Breast epithelium (tissue), 4 donors: Measurements from ENCODE around the gene CXCL12. TPM values are rescaled to one million over a fixed set of nuclear protein-coding genes. Genes with fewer than 3 reads are reported as not detected.

Source experiments
- DNase-seq, 2 donors: peaks; one replicate each; pipeline ENCODE4 v3.0.0-alpha.2; 2019; ENCODE audit warnings: low spot score in 2 of 2
- H3K27ac ChIP-seq, 2 donors: fragments of 200-600 bp; sonication (generic) in 1 of 2; one replicate each; pipeline ENCODE4 v1.5.1; 2016 to 2019; ENCODE audit warnings: mild to moderate bottlenecking in 1 of 2
- H3K27me3 ChIP-seq, 2 donors: fragments of 200-600 bp; sonication (generic) in 1 of 2; one replicate each; pipeline versions ENCODE4 v1.5.1 to v1.6.0; 2017 to 2019; ENCODE audit warnings: control low read depth in 1 of 2, mild to moderate bottlenecking in 1 of 2
- H3K36me3 ChIP-seq: fragments of 200-600 bp; one replicate; pipeline ENCODE4 v1.5.1; 2019
- H3K4me1 ChIP-seq, 2 donors: fragments of 200-600 bp; sonication (generic); one replicate each; pipeline ENCODE4 v1.5.1; 2016 to 2019; ENCODE audit warnings: control low read depth in 1 of 2
- H3K4me3 ChIP-seq, 3 donors: fragments of 200-600 bp; sonication (generic); 1 replicate in 2 of 3; 2 replicates in 1 of 3; pipeline ENCODE4 v1.5.1; 2016 to 2019; ENCODE audit warnings: mild to moderate bottlenecking in 3 of 3, moderate library complexity in 2 of 3
- H3K9me3 ChIP-seq, 2 donors: fragments of 200-600 bp; sonication (generic) in 1 of 2; one replicate each; pipeline ENCODE4 v1.5.1; 2016 to 2019; ENCODE audit warnings: control low read depth in 1 of 2
- CTCF ChIP-seq, 3 donors: fragments of 450-650 bp; IDR thresholded peaks; one replicate each; pipeline ENCODE4 v1.5.1; 2016 to 2017; ENCODE audit warnings: antibody characterized with exemption in 3 of 3, mild to moderate bottlenecking in 3 of 3, moderate library complexity in 3 of 3
- POLR2A ChIP-seq: fragments of 450-650 bp; IDR thresholded peaks from one replicate; pipeline ENCODE4 v1.6.1; 2016; ENCODE audit warnings: antibody characterized with exemption, mild to moderate bottlenecking, moderate library complexity
- POLR2AphosphoS5 ChIP-seq, 3 donors: sonication (generic); formaldehyde crosslinking; IDR thresholded peaks; one replicate each; pipeline ENCODE4 v1.6.1; 2017; ENCODE audit warnings: antibody characterized with exemption in 3 of 3
- intact Hi-C: fragments of 100-400 bp; cut with DNase I; formaldehyde crosslinking; loops from one replicate; pipeline ENCODE4 v1.15.1; 2023; ENCODE audit warnings: low total_unique reads
- total RNA-seq, 3 donors: library from RNA; depleted of rRNA; stranded (reverse); fragments of >200 nt; gene quantifications; one replicate each; pipeline ENCODE4 v1.1.0, GENCODE V29; 2016

The CXCL12 gene
- total RNA-seq, 3 donors from 2014 or later = 66.4 to 164 (median 103) TPM

DNA sequence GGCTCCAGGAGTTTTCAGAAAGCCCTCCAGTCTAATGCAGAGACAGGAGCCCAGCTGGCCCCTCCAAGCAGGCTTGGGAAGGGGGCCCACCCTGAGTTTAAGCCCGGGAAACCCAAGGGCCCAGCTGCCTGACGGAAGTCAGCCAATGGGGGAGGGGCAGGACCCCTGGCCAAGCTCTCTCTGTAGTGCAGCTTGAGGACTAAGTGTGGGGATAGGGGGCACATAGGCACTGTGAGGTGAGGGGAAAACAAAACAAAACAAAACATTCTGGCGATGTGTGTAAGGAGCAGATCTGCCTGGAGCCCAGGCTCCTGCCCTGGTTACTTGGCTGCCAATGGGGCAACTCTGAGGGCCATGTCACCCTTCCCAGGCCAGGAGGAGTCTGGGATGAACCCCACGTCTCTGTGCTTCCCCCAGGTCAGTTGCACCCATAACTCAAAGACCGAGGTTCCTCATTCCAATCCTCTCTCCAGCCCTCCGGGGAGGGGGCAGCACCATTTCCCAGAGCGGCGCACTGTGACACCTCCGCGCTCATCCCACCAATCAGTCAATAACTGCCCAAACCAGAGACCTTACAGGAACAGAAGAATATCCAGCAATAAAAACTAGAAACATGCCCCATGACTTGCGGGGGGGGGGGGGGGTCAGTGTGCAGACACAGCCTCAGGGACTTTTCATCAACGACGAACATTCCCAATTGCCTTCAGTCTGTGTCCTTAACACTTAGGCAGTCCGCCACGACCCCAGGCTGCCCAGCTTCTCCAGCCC, 1.7 kb downstream of the CXCL12 start:
- no peak for TF ChIP-seq POLR2A
- no peak for TF ChIP-seq POLR2AphosphoS5 (IDR thresholded peaks at IDR 0.05)
- no peak for TF ChIP-seq CTCF (IDR thresholded peaks at IDR 0.05)
- H3K36me3 ChIP-seq = no peaks in the 10 kb centered on the region
- H3K9me3 ChIP-seq = no peaks in the 10 kb centered on the region
- no peaks in the 10 kb centered on the region for H3K4me1 ChIP-seq
- H3K27ac ChIP-seq = peak overlapping the region; percentile 59 to 84
- no peak for DNase-seq
- H3K4me3 ChIP-seq = peak overlapping the region; percentile 64 to 85 (median 81)
- H3K27me3 ChIP-seq = peaks cover 0 to 25% of the 10 kb centered on the region in 2 donors
- intact Hi-C loops = no loop called here

DNA sequence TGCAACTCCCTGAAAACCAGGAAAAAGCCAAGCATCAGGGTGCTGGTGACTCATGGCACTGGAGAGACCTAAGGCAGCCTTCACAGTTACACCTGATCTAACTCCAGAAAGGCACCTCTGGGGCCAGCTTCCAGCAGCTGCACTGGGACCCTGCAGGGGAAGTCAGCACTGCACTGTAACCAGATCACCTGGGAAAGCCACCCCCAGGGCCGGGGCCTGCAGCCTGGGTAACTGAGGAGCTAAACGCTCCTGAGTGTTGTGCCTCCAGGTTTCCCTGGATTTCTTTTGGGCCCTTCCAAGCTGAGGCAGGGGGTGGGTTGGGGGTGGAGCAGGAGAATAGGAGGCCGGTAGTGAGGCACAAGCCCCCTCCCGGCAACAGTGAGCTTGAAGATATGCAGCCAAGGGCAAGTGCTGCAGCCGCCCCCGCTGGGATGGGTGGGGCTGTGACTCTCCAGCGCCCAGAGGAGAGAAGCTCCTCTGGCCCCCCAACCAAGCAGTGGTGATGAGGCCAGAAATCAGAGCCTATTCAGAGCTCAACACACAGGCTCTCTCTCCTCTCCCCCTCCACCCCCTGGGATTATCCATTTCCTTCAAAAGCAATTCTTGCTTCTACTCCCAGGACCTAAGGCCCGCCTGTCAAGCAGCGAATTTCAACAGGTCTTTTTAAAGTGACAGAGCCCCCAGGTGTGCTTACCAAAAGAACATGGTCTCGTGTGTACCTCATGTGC, 2.6 kb downstream of the CXCL12 start:
- TF ChIP-seq CTCF (IDR thresholded peaks at IDR 0.05) = no peak
- no peak for TF ChIP-seq POLR2A
- TF ChIP-seq POLR2AphosphoS5 (IDR thresholded peaks at IDR 0.05) = no peak
- H3K4me3 ChIP-seq = peak overlapping the region; percentile 64 to 85 (median 81)
- H3K9me3 ChIP-seq = no peaks in the 10 kb centered on the region
- no peaks in the 10 kb centered on the region for H3K36me3 ChIP-seq
- H3K27ac ChIP-seq = peak overlapping the region; percentile 59 to 84
- H3K27me3 ChIP-seq = peaks cover 0 to 25% of the 10 kb centered on the region in 2 donors
- peak in 1 of 2 donors; percentile 13 for DNase-seq
- intact Hi-C loops = no loop called here
- no peaks in the 10 kb centered on the region for H3K4me1 ChIP-seq

DNA sequence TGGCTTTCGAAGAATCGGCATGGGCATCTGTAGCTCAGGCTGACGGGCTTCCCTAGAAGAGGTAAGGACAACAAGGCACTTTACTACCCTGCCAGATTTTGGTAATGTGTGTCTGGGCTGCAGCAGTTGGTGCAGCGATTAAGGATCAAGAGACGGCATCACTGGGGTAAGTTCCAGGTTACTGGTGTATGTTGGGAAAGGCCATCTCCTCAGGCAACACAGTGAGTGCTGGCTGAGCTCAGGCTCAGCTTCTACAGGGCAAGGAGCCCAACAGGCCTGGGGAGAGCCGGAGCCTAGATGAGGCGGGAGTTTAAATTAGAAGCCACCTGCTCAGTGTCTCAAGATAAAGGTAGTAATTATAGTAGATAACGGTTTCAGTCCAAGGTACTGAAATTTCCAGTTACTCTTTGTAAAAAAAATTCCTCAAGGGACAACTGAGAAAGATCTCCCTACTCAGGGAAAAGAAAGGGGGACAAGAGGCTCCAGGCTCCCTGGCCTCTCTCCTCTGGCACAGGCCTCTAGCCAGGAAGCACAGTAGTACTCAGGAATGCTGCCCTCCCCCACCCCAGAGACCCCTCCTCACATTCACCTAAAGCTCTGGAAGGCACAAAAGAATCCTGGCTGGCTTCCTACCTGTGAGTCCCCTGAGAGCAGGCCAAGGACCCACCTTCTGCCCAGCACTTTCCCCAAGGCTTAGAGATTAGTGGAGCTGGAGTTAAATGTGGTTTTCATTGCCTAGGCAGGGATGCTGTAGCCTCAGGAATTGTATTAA, 3.9 kb downstream of the CXCL12 start:
- Histone ChIP-seq H3K36me3 (no peaks in the 10 kb centered on the region), H3K27me3 (peaks cover 0 to 22% of the 10 kb centered on the region in 2 donors), H3K9me3 (no peaks in the 10 kb centered on the region), H3K4me1 (no peaks in the 10 kb centered on the region), H3K27ac (peak overlapping the region in 1 of 2 donors; percentile 1), H3K4me3 (peak overlapping the region in 1 of 3 donors; percentile 27)
- no peak for DNase-seq
- intact Hi-C loops = loop anchor here (2.0 kb wide), 2 partner anchors 74 to 690 kb away; no protein-coding TSS in a partner anchor
- TF ChIP-seq CTCF (IDR thresholded peaks at IDR 0.05) = no peak
- TF ChIP-seq POLR2A = no peak
- TF ChIP-seq POLR2AphosphoS5 (IDR thresholded peaks at IDR 0.05) = no peak

GRCh38 chr10:44379907-44380306, 5.0 kb downstream of the CXCL12 start:
- intact Hi-C loops = loop anchor here (2.0 kb wide), 2 partner anchors 73 to 689 kb away; no protein-coding TSS in a partner anchor
- Histone ChIP-seq H3K4me3 (peak overlapping the region in 1 of 3 donors; percentile 1), H3K4me1 (no peaks in the 10 kb centered on the region), H3K9me3 (no peaks in the 10 kb centered on the region), H3K27ac (peak overlapping the region in 1 of 2 donors; percentile 1), H3K36me3 (no peaks in the 10 kb centered on the region), H3K27me3 (peaks cover 0 to 11% of the 10 kb centered on the region in 2 donors)
- no peak for TF ChIP-seq CTCF (IDR thresholded peaks at IDR 0.05)
- TF ChIP-seq POLR2AphosphoS5 (IDR thresholded peaks at IDR 0.05) = no peak
- TF ChIP-seq POLR2A = no peak
- DNase-seq = no peak
